ENCODE results near the gene XAGE5.
"Not testable (repeated sequence)": the region's sequence is repeated elsewhere in the genome, so short reads cannot be mapped to it uniquely, and the experiment has no call there.

DNA sequence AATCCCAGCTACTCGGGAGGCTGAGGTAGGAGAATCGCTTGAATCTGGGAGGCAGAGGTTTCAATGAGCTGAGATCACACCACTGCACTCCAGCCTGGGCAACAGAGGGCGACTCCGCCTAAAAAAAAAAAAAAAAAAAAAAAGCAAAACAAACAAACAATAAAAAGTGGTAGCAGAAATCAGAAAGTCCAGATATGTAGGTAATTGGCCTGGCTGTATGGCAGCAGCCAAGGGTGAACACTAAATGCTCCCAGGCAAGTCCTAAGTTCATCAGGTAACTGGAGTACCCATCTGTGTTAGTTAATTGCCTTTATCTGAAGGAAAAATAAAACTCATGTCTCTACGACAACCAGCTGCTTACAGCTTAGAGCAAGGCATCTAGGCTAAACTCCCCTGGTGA is 45.1 kb upstream of the XAGE5 start:
- TF ChIP-seq ZNF132 (tag by site-specific recombination; IDR thresholded peaks at IDR 0.05; ENCODE audit: borderline replicate concordance); ZNF623 (tag by site-specific recombination; IDR thresholded peaks at IDR 0.05); ZNF2 (tag by site-specific recombination; IDR thresholded peaks at IDR 0.05); MYNN (tag by site-specific recombination; IDR thresholded peaks at IDR 0.05; ENCODE audit: borderline replicate concordance): not testable (repeated sequence)
- TF ChIP-seq, protein P1, sequence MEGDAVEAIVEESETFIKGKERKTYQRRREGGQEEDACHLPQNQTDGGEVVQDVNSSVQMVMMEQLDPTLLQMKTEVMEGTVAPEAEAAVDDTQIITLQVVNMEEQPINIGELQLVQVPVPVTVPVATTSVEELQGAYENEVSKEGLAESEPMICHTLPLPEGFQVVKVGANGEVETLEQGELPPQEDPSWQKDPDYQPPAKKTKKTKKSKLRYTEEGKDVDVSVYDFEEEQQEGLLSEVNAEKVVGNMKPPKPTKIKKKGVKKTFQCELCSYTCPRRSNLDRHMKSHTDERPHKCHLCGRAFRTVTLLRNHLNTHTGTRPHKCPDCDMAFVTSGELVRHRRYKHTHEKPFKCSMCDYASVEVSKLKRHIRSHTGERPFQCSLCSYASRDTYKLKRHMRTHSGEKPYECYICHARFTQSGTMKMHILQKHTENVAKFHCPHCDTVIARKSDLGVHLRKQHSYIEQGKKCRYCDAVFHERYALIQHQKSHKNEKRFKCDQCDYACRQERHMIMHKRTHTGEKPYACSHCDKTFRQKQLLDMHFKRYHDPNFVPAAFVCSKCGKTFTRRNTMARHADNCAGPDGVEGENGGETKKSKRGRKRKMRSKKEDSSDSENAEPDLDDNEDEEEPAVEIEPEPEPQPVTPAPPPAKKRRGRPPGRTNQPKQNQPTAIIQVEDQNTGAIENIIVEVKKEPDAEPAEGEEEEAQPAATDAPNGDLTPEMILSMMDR (tag by site-specific recombination; IDR thresholded peaks at IDR 0.05): not testable (repeated sequence)
